ENCODE data around the gene TTC23. TPM values are rescaled to one million over a fixed set of nuclear protein-coding genes. Genes with fewer than 3 reads are reported as not detected.
"Not testable (repeated sequence)": the region's sequence is repeated elsewhere in the genome, so short reads cannot be mapped to it uniquely, and the experiment has no call there.

Gene TTC23
- total RNA-seq, 1 experiment from 2014 or later, result 8.6 TPM

GRCh38 chr15:99121691-99122410 is 127.5 kb downstream of the TTC23 start:
- no peak for DNase-seq (ENCODE audit: low spot score)

GRCh38 chr15:99121207-99121606 is 128.2 kb downstream of the TTC23 start:
- DNase-seq (ENCODE audit: low spot score), result no peak

- no peak for DNase-seq (ENCODE audit: low spot score)
Measured at GRCh38 chr15:99120050-99120777, 129.2 kb downstream of the TTC23 start.

GRCh38 chr15:99118801-99119546 is 130.4 kb downstream of the TTC23 start:
- no peak for DNase-seq (ENCODE audit: low spot score)

DNA sequence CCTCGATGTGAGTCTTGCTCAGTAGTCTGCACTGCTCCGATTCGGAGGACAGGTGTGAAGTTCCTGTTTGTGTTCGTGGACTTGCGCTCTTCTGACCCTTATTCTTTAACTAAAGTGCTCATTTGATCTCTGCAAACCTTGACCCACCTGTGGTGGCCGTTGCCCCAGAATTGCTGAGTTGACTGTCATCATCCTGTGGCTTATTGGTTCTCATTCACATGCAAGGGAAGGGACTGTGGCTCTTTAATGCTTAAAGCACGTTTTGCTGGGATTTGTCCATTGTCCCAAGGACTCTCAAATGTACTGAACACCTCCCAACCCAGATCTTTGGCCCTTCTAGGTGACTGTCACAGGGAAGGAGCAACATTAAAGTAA is 131.1 kb downstream of the TTC23 start:
- no peak for DNase-seq (ENCODE audit: low spot score)

DNA sequence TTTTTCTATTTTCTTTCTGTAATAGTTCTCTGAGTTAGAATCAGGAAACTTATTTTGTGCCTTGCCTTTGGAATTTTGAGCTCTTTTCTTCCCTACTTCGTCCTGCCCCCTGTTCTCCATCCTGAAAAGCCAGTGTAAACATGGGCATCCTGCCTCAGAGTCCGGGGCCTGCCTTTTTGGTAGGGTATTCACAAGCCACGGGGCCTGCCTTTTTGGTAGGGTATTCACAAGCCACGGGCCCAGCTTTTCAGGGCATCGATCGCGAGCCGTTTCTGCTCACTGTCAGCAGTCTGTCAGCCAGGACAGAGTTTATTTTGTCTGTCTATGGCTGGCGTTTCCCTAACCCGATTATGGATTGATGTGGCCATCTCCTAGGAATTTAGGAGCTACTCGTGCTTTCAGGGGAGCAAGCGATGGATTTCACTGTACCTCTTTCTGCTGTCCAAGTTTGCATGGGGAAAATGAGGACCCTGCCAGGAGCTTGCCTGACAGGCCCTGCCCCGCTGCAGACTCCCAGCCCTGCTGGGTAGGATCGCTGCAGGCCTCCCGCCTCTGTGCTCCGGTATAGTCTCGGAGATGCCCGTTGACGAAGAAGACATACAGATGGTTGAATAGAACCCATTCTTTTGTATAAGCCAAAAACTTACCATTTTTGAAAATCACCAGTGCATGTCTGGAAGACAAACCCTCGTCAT is 131.7 kb downstream of the TTC23 start:
- DNase-seq (ENCODE audit: low spot score), result no peak

DNA sequence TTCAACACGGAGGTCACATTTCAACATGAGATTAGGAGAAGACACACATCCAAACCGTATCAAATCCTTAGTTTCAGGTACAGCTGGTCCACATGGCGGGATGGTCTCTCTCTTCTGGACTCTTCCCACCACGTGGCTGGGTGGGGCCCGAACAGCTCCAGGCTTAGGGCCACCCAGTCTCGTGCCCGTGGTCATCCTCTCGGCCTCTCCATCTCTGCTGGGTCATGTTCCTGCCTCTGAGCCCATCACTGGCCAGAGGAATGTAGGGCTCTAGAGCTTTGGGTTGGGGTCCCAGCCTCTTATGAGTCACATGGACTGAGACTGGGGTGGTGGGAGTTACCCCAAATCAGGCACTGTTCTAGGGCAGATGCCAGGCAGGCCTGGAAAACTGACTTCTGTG is 132.3 kb downstream of the TTC23 start:
- no peak for DNase-seq (ENCODE audit: low spot score)

DNA sequence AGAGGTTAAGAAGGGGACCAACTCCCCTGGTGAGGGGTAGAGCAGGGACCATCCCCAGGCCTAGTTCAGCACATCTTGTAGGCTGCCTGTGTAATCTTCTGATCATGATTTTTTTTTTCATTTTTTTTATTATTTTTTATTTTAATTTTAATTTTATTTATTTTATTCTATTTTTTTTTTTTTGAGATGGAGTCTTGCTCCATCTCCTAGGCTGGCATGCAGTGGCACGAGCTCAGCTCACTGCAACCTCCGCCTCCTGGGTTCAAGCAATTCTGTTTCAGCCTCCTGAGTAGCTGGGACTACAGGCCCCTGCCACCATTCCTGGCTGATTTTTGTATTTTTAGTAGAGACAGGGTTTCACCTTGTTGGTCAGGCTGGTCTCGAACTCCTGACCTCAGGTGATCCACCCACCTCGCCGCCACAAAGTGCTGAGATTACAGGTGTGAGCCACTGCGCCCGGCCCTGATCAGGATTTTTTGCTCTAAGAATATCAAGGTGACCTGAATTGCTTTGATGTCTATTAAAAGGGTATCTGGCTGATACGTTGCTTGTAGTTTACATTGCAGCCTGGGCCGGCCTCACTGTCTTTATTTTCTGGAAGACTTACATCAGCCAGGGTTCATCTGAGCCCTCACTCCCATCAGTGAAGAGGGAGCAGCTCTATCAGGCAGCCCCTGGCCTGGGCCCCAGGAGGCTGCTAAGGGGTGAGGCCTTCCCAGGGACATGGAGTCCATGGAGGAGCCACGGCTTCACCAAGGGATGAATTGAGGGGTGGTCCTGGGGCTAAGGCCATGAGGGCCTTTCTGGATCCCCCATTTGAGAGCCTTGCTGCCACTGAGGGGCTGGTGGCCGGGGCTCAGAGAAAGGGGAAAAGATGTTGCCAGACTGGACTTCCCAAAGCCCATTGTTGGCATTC is 133.8 kb downstream of the TTC23 start:
- no peak for DNase-seq (ENCODE audit: low spot score)

DNA sequence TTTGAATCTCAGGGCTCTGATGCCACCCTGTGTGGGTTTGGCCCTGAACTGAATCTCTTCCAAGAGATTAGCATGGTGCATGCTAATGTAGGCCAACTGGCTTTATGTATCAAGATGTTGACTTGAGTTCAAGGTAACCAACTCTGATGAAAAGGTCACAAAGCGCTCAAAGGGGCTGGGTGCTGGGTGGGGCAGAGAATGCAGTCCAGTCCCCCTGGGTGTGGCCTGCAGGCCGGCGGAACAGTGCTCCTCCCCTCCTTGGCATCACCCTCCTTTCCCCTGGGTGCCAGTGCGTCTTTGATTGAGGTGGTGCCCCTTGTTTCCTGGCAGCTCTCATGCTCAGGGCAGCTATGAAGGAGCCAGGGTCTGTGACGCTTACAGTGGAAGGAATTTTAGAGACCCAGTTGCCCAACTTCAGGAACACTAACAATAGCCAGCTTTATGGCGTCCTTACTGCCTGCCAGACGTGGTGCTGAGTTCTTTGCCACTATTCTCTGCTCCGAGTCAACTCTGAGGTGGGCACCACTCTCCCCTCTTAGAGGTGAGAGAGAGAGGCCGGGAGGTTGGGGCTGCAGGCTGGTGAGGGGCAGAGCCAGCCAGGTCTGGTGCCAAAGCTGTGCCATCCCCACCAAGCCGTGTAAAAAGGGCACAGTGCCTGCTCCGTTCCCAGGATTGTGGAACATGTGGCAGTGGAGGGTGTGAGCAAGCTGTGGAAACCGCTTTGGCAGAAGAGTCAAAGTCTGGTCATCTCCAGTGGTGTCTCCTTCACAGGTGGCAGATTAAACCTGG is 134.7 kb downstream of the TTC23 start:
- DNase-seq (ENCODE audit: low spot score), result no peak

- no peak for DNase-seq (ENCODE audit: low spot score)
Measured at GRCh38 chr15:99113547-99114271, 135.7 kb downstream of the TTC23 start.

- DNase-seq (ENCODE audit: low spot score), result not testable (repeated sequence)
Measured at GRCh38 chr15:99111641-99112040, 137.7 kb downstream of the TTC23 start.

GRCh38 chr15:99110581-99111320 is 138.6 kb downstream of the TTC23 start:
- no peak for DNase-seq (ENCODE audit: low spot score)

DNA sequence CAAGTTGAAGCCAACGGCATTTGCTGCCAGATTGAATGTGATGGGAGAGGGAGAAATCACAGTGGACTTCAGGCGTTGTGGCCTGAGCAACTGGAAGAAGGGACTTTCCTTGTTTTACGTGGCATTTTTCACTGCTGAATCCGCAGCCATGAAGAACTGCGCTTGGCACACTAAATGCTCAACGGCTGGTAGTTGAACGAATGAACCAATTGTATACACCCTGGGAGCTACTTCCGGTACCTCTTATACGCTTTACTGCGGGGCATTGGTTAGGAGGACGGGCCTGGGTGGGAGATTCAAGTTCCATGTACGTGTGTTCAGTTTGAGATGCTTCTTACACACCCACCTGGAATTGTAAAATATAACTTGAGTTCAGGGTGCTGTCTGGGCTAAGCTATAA is 139.3 kb downstream of the TTC23 start:
- DNase-seq (ENCODE audit: low spot score), result no peak

- DNase-seq (ENCODE audit: low spot score), result no peak
Measured at GRCh38 chr15:99109555-99110021, 139.8 kb downstream of the TTC23 start.

- no peak for DNase-seq (ENCODE audit: low spot score)
Measured at GRCh38 chr15:99108993-99109392, 140.4 kb downstream of the TTC23 start.

- DNase-seq (ENCODE audit: low spot score), result no peak
Measured at GRCh38 chr15:99106417-99107220, 142.8 kb downstream of the TTC23 start.

DNA sequence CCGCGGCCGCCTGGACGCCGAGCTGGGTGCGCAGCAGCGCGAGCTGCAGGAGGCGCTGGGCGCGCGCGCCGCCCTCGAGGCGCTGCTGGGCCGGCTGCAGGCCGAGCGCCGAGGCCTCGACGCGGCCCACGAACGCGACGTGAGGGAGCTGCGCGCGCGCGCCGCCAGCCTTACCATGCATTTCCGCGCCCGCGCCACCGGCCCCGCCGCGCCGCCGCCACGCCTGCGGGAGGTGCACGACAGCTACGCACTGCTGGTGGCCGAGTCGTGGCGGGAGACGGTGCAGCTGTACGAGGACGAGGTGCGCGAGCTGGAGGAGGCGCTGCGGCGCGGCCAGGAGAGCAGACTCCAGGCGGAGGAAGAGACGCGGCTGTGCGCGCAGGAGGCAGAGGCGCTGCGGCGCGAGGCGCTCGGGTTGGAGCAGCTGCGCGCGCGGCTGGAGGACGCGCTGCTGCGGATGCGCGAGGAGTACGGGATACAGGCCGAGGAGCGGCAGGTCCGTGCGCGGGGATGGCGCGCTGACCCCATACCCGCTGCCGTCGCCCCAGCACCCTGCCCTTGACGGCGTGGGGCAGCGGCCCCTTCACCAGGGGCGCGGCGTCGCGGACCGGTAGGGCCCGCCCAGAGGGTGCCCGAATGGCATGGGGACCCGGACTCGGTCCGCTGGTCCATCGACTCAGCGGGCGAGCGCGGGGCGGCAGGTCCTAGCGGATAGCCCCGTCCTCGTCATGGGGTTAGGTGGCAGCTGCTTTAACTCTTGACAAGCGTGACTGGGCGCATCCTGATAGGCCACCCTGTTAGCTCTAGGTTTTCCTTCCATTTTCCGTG is 143.7 kb downstream of the TTC23 start:
- DNase-seq (ENCODE audit: low spot score), result no peak

Measured in HT-29 (cell line).